HL-60 (cell line): ENCODE results near the gene CEP170.
"Not testable (repeated sequence)": the region's sequence is repeated elsewhere in the genome, so short reads cannot be mapped to it uniquely, and the experiment has no call there.

ENCODE experiments used
- DNase-seq, 2 experiments: peaks; one replicate each; pipeline ENCODE4 v3.0.0-alpha.2; 2010 to 2020; ENCODE audit warnings: low read depth in 1 of 2, low spot score in 1 of 2
- H3K27ac ChIP-seq: fragments of 250-450 bp; sonication (Bioruptor Pico); replicated peaks from 2 replicates; pipeline ENCODE4 v1.5.1; 2020; ENCODE audit warnings: mild to moderate bottlenecking, moderate library complexity
- H3K27me3 ChIP-seq: fragments of 250-450 bp; sonication (Bioruptor Pico); 2 replicates; pipeline ENCODE4 v1.5.1; 2021; ENCODE audit warnings: mild to moderate bottlenecking, moderate library complexity; ENCODE audit not compliant: insufficient read depth, poor library complexity, severe bottlenecking
- H3K4me3 ChIP-seq: replicated peaks from 2 replicates; pipeline ENCODE4 v1.5.1; 2011; ENCODE audit warnings: mild to moderate bottlenecking, control low read depth, low read length; ENCODE audit not compliant: insufficient read depth
- CTCF ChIP-seq: IDR thresholded peaks from one replicate; pipeline ENCODE4 v1.5.1; 2011; ENCODE audit warnings: low read length, control low read depth, inconsistent platforms; ENCODE audit not compliant: insufficient read depth
- GABPA ChIP-seq: IDR thresholded peaks from 2 replicates; pipeline ENCODE4 v1.6.1; 2012; ENCODE audit warnings: low read depth
- POLR2AphosphoS5 ChIP-seq: IDR thresholded peaks from 2 replicates; pipeline ENCODE4 v1.6.1; 2012; ENCODE audit warnings: low read depth
- SPI1 ChIP-seq: IDR thresholded peaks from 2 replicates; pipeline ENCODE4 v1.6.1; 2012; ENCODE audit warnings: low read depth, mild to moderate bottlenecking, borderline replicate concordance
- TF ChIP-seq, protein P1 (sequence below): IDR thresholded peaks from 2 replicates; pipeline ENCODE4 v1.6.1; 2012; ENCODE audit warnings: low read depth; ENCODE audit not compliant: insufficient replicate concordance

The CEP170 gene

GRCh38 chr1:243213045-243213787 lies 41.9 kb downstream of the CEP170 start:
- Histone ChIP-seq H3K4me3 (no peak overlapping the region), H3K27me3 (no peaks in the 10 kb centered on the region), H3K27ac (no peak overlapping the region)
- DNase-seq, result peak in 1 of 2 experiments; percentile 35
- TF ChIP-seq, protein P1, sequence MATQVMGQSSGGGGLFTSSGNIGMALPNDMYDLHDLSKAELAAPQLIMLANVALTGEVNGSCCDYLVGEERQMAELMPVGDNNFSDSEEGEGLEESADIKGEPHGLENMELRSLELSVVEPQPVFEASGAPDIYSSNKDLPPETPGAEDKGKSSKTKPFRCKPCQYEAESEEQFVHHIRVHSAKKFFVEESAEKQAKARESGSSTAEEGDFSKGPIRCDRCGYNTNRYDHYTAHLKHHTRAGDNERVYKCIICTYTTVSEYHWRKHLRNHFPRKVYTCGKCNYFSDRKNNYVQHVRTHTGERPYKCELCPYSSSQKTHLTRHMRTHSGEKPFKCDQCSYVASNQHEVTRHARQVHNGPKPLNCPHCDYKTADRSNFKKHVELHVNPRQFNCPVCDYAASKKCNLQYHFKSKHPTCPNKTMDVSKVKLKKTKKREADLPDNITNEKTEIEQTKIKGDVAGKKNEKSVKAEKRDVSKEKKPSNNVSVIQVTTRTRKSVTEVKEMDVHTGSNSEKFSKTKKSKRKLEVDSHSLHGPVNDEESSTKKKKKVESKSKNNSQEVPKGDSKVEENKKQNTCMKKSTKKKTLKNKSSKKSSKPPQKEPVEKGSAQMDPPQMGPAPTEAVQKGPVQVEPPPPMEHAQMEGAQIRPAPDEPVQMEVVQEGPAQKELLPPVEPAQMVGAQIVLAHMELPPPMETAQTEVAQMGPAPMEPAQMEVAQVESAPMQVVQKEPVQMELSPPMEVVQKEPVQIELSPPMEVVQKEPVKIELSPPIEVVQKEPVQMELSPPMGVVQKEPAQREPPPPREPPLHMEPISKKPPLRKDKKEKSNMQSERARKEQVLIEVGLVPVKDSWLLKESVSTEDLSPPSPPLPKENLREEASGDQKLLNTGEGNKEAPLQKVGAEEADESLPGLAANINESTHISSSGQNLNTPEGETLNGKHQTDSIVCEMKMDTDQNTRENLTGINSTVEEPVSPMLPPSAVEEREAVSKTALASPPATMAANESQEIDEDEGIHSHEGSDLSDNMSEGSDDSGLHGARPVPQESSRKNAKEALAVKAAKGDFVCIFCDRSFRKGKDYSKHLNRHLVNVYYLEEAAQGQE, result no peak
- TF ChIP-seq CTCF (no peak), POLR2AphosphoS5 (no peak), SPI1 (no peak), GABPA (no peak)

DNA sequence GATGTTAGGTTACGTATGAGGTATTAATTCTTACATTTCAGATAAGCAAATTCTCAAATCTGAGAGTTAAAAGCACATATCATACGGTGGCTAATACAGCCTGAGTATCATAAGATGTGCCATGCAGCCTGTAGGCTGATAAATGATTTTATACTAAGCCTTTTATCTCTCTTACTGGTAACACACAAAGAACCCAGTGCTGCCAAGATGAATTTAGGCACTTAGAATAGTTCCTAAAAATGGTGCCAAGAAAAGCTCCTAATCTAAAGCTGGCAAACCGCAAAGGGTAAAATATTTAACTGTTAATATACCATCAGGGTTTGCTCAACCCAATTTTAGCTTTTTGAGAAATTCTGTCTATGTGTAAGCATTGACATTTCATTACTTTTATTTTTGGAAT lies 43.1 kb downstream of the CEP170 start:
- not testable (repeated sequence) for H3K4me3 ChIP-seq, H3K27ac ChIP-seq, DNase-seq, H3K27me3 ChIP-seq

- H3K27me3 ChIP-seq, H3K4me3 ChIP-seq, H3K27ac ChIP-seq, DNase-seq: not testable (repeated sequence)
Measured at GRCh38 chr1:243205026-243205501, 50.0 kb downstream of the CEP170 start.

DNA sequence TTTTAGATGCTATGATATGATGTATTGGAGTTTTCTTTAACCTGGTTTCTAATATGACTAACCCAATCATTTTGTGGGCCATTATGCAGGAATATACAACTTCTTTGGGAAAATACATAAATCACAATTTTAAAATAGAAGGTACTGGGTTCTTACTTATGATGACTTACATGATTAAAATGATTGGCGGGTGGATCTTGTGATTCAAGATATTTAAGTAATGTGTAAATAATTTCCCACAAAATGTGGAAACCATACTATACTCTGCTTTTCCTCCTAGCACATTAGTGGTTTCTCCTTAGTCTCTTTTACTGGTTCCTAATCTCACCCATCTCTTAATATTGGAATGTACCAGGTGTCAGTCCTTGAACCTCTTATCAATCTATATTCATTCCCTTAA lies 50.7 kb downstream of the CEP170 start:
- H3K27me3 ChIP-seq, DNase-seq, H3K27ac ChIP-seq, H3K4me3 ChIP-seq: not testable (repeated sequence)

- not testable (repeated sequence) for H3K27me3 ChIP-seq, H3K27ac ChIP-seq, H3K4me3 ChIP-seq, DNase-seq
Measured at GRCh38 chr1:243203196-243203595, 51.9 kb downstream of the CEP170 start.

DNA sequence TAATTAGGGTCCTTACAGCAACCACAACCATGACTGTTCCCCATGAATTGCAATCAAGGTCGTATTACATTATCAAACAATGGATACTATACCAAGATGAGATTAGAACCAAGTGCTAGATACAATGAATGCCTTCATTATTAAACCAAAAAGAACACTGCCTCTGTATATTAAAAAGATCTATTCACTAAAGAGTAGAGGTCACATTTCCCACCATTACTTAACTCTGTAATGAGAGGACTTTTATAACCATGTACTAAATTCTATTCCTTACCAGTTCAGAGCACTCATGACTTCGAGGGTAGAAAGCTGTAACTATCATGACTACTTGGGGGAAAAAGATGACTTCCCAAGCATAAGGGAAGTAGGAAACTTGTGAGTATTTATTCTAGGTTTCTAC lies 53.8 kb downstream of the CEP170 start:
- not testable (repeated sequence) for H3K4me3 ChIP-seq, DNase-seq, H3K27ac ChIP-seq, H3K27me3 ChIP-seq

GRCh38 chr1:243197524-243197923 lies 57.6 kb downstream of the CEP170 start:
- H3K4me3 ChIP-seq, H3K27ac ChIP-seq, DNase-seq, H3K27me3 ChIP-seq: not testable (repeated sequence)

GRCh38 chr1:243193330-243193729 lies 61.8 kb downstream of the CEP170 start:
- H3K27me3 ChIP-seq, H3K4me3 ChIP-seq, H3K27ac ChIP-seq, DNase-seq: not testable (repeated sequence)

DNA sequence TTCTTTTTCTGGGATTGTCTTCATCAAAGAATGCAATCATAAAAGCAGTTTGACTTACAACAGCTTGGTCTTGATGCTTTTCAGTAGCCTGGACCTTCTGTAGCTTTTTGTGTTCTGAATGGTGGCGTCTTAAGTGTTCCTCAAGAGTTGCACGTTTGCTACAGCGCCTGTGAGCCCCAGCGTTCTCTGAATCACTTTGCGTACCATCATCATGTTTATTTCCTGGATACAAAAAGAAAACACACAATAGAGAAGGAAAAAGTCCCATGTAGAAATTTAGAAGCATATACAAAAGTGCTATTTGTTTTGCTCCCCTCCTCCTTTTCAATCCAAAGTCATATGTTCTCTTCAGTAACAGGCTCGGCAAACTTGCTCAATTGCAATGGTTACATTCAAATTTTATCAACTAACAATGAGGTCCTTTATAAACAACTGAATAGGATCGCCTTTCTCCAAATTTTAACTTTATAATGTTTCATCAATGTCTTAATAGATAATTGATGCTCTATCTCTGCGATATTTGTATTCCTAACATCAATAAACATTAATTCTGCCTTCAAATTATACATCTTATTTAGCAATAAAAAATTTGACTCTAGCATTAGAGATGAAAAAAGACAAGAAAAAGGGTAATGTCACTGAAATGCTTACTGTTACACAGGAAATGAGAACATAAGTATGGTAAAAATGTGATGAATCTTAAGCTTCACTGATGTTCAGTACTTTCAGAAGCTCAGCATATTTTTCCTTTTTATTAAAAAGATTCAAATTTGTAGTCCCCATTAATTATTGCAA lies 68.7 kb downstream of the CEP170 start:
- H3K4me3 ChIP-seq, H3K27me3 ChIP-seq, H3K27ac ChIP-seq, DNase-seq: not testable (repeated sequence)

GRCh38 chr1:243184787-243185186 lies 70.3 kb downstream of the CEP170 start:
- H3K27ac ChIP-seq, H3K4me3 ChIP-seq, DNase-seq, H3K27me3 ChIP-seq: not testable (repeated sequence)

- not testable (repeated sequence) for DNase-seq, H3K4me3 ChIP-seq, H3K27me3 ChIP-seq, H3K27ac ChIP-seq
Measured at GRCh38 chr1:243183661-243184060, 71.4 kb downstream of the CEP170 start.
